Measurements from ENCODE around the gene LRP1B. TPM values are rescaled to one million over a fixed set of nuclear protein-coding genes. Genes with fewer than 3 reads are reported as not detected.
"Not testable (repeated sequence)": the region's sequence is repeated elsewhere in the genome, so short reads cannot be mapped to it uniquely, and the experiment has no call there.

Gene LRP1B
- total RNA-seq, 2 donors from 2014 or later = 0.09 to 0.59 TPM

DNA sequence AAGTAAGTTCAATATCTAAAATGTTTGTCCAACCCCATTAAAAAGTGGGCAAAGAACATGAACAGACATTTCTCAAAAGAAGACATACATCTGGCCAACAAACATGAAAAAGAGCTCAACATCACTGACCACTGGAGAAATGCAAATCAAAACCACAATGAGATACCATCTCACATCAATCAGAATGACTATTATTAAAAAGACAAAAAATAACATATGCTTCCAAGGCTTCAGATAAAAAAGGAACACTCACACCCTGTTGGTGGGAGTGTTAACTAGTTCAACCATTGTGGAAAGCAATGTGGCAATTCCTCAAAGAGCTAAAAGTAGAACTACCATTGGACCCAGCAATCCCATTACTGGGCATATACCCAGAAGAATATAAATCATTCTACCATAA, 931.1 kb downstream of the LRP1B start:
- DNase-seq (no peak), ATAC-seq (no peak)
- intact Hi-C loops (cut with DNase I, micrococcal nuclease) = no loop called here

DNA sequence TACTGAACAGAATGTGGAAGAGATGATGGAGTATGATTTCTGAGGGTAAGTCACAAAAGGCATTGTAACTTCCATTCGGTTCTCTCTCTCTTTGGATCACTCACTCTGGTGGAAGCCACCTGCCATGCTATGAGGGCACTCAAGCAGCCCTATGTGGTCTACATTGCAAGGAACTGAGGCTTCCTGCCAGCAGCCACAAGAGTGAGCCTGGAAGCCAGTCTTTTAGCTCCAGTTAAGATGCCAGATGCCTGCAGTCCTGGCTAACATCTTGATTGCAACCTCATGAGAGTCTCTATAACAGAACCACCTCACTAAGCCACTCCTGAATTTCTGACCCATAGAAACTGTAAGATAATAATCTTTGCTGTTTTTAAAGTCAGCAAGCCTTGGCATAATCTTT, 935.7 kb downstream of the LRP1B start:
- ATAC-seq (no peak), DNase-seq (no peak)
- intact Hi-C loops (cut with DNase I, micrococcal nuclease) = no loop called here

DNA sequence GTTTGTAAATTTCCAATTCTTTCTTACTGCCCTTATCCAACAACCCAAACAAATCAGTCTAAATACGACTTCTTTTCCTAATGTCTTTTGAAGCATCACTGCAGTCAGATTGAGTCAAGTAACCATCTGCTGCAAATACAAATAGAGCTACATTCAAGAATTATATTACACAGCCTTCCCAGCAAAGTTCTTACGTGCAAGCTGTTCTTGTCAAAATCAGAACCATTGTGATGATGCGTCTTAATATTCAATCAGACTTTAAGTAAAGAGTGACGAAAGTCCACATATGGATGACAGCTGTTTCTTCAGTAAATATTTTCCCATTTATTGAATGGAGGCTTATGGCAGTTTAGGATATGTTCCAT, 943.8 kb downstream of the LRP1B start:
- ATAC-seq (no peak), DNase-seq (no peak)
- intact Hi-C loops (cut with DNase I, micrococcal nuclease) = no loop called here

DNA sequence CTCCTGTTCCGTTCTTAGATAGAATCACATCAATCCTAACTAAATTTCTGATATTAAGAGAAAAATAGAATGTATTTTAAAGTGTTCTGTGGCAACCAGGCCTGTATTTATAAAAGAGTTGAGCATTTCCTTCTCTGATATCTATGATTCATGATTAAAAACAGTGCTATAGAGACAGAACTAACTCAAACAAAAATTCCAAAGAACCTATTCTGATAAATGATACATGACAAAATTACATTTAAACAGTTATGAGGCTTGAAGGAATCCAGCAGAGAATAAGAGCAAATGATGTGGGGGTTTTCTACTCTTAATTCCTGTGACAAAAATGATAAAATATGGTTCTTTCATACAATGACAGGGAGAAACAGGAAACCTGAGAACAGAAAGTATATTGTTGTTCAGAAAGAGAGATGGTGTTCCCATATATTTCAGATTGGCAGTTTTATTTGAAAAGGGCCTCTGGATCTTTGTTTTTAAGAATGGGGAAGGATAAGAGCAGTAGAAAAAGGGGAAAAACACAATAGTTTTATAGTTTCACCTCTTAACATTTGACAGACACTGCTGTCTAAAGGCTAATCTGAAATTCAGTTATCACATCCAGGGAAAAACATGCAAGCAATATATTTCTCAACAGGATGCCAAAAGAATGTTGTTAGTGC, 944.3 kb downstream of the LRP1B start:
- DNase-seq = no peak
- intact Hi-C loops (cut with DNase I, micrococcal nuclease) = no loop called here
- ATAC-seq = no peak

DNA sequence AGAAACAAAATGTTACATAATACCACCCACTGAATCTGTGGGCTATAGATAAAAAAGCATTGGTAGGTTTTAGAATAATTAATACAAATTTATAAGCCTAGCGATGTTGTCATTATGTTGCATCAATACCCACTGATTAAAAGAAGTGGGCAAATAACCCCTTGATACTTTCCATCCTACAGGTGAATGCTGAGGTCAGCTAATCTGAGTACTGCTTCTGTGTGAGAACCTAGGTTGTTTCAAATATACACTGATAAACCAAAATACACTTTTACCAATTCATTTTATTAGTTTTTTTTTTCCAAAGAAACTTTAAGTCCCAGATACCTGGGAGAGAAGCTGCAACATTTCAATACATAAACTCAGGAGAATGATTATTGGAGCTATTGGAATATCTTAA, 948.6 kb downstream of the LRP1B start:
- DNase-seq (no peak), ATAC-seq (no peak)
- intact Hi-C loops (cut with DNase I, micrococcal nuclease) = no loop called here

DNA sequence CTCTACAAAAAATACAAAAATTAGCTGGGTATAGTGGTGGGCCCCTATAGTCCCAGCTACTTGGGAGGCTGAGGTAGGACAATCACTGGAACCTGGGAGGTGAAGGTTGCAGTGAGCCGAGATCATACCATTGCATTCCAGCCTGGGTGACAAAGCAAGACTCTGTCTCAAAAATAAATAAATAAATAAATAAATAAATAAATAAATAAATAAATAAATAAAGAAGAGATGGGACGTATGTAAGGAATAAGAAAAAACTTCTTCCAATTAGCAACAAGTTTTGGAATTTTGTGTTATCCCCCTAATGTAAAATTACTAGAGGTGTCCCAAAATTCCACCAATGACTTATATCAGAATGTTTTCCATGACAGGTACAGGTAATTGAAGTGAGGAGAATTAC, 961.7 kb downstream of the LRP1B start:
- intact Hi-C loops (cut with DNase I, micrococcal nuclease) = not testable (repeated sequence)

DNA sequence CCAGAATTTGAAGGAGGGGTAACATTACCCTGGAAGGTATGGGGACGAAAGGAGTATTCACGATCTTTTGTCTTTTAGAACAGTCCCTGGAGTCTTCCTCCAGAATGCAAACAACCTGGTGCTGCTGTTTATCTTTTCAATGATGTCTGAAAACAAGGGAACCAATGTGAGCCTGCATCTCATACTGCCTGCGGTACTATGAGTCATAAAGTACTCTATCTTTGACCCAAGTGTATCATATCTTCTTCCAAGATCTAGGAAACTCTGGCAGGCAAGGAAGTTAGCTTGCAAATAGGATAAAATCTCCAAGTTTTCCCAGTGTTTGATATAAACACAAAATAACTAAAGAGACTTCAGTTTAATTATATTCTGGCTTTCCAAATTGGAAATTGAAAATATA, 968.5 kb downstream of the LRP1B start:
- ATAC-seq = no peak
- intact Hi-C loops (cut with DNase I, micrococcal nuclease) = no loop called here
- DNase-seq = no peak

More for the DNA sequence above, 961.7 kb downstream of the LRP1B start:
- not testable (repeated sequence) for DNase-seq, ATAC-seq

DNA sequence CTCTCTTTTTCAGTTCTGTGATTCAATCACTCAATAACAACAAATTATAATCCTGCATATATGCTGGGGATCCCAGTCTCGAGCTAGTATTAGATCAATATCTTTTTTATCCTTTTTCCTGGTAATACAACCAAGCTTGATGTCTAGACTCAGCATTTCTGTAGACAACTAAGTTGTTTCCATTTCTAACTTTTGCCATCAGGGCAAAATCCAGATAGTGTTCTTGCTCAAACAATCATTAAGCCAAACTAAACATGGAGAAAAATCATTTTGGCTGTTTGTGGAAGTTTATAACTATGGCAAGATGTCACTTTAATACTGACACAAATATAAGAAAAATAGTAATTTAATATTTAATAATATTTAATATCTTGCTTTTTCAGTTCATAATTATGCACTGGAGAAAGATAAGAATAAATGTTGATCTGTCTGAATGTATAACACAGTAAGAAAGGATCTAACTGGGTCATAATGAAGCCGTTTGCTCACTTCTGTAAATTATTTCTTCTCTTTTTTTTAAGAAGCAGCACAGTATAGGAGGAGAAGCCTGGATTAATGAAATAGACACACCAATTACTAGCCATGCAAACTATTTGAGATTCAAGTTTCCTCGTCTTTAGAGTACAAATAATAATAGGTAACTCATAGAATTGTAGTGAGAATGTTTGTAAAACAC, 979.1 kb downstream of the LRP1B start:
- intact Hi-C loops (cut with DNase I, micrococcal nuclease) = no loop called here
- DNase-seq (no peak), ATAC-seq (no peak)

DNA sequence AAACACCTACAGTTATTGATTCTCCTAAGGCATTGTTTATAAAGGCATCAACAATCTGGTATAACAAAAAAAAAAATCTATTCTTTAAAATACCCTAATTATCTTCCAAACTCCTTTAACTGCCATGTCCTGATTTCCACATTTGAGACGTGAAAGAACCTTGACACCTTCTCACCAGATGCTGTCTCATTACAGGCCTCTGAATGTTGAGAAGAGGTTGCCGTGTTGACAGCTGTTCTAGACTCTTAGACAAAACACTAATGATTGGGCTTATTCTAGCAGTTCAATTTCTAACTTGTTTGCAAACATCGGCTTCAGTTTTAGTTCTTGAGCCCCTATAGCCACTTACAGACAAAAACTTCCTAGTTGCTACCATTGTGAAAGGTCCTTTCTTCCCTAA, 988.8 kb downstream of the LRP1B start:
- no peak for ATAC-seq
- DNase-seq = no peak
- intact Hi-C loops (cut with DNase I, micrococcal nuclease) = no loop called here

DNA sequence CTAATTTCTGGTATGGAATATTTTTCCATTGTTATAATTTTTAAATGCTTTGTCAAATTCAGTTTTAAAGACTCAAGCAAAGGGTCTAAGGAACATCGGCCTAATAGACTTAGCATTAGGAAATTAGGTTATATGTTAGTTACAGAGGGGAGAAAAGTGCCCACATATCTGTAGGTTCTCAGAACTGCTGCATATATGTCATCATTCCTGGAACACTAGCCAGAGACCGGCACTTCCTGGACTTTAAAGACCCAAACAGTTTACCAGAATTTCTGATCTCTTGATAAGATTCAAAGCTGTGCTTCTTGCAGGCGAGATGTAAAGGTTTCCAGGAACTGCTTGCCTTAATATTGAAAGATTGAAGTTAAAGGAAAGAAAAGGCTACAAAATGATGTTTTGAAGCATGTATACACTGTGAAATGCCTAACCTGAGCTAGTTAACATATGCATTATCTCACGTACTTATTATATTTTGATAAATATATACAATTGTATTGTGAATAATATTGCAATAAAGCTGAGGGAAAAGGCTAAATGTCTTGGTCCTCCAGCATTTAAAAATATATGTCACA, 993.6 kb downstream of the LRP1B start:
- intact Hi-C loops (cut with DNase I, micrococcal nuclease) = no loop called here
- DNase-seq = no peak
- ATAC-seq = no peak

DNA sequence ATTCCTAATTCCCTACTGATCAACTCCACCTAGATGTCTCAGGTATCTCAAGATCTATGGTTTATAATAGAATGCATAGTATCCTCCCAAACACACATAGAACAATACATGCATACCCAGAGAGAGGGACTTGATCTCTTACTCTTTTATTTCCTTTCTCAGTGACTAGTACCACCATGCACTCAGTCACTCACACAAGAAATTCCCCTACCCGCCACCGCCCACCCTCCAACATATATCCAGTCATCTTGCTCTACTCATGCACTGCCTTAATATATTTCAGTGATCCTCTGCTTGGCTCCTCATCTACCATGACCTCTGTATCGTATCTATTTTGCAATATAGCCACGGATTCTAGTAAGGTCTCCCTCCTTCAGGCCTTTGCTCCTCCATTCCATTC, 996.9 kb downstream of the LRP1B start:
- intact Hi-C loops (cut with DNase I, micrococcal nuclease) = no loop called here
- DNase-seq (no peak), ATAC-seq (no peak)

DNA sequence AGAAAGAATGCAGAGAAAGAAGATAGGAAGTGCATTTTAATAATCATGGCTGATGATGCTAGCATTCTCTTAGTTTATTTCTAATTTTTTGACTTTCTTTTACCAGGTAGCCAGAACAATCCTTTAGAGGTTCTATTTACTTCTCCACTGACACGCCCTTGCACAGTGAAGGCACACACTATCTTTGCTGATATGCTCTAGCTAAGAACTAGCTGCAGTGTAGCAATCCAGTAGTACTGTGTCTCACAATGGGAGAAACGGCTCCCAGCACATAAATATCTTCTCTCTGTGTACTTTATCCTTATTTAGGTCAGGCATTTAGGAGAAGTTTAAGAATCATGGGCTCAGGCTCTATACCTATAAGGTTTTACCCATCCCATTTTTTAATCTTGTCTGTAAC, 1005.4 kb downstream of the LRP1B start:
- intact Hi-C loops (cut with DNase I, micrococcal nuclease) = no loop called here

DNA sequence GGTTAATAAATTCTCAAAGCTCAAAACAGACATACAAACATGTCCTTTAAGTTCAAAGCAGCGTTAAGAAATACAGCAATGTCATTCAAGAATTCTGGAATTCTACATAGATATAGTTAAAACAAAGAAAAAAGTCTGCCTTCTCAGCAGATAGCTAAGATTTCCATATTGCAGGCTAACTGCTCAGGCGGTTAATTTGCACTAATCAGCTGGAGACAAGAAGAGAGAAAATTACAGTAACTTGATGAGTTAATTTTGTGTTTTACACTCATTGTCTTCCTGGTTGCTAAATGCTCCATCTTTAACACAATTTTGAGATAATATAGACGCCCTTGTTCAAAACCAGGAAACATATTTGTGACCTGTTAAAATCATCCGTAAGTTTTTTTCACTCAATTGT, 1012.0 kb downstream of the LRP1B start:
- intact Hi-C loops (cut with DNase I, micrococcal nuclease) = no loop called here
- no peak for DNase-seq

More for the DNA sequence above, 1005.4 kb downstream of the LRP1B start:
- ATAC-seq = no peak
- DNase-seq = no peak

DNA sequence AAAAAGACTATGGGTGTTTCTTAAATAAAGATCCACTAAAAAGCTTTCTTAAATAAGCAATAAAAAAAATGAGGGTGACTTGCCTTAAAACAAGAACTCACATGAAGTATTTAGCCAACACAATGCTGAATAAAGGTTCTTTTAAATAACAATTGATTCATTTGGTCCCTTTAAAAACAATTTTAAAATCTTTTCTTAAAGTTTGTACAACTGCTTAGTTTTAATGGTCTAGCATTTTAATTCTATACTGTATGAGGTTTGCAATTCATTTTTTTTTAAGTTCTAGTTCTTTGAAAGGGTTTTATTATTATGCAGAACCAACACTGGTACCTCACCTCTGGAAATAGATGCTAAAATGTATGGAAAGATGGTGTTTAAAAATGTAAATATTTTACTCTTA, 1017.5 kb downstream of the LRP1B start:
- DNase-seq (no peak), ATAC-seq (no peak)
- intact Hi-C loops (cut with DNase I, micrococcal nuclease) = no loop called here

More for the DNA sequence above, 1012.0 kb downstream of the LRP1B start:
- no peak for ATAC-seq

DNA sequence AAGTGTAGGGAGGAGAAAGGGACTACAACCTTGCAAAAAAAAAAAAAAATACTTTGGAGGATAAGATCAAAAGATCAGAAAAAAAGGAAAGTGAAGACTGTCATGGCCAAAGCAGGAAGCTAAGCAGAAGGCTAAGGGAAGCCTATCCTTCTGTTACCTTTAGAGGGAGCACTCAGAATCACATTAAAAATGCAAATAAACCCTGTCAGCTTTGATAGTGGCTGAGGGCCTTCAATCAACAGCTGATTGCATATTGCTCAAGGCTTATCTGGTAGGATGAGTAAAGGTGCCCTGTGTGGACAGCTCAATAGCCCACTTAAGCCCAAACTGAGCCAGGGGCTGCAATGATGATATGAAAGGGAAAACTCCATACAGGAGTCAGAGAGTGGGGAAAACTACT, 1021.2 kb downstream of the LRP1B start:
- ATAC-seq (no peak), DNase-seq (no peak)
- intact Hi-C loops (cut with DNase I, micrococcal nuclease) = no loop called here

DNA sequence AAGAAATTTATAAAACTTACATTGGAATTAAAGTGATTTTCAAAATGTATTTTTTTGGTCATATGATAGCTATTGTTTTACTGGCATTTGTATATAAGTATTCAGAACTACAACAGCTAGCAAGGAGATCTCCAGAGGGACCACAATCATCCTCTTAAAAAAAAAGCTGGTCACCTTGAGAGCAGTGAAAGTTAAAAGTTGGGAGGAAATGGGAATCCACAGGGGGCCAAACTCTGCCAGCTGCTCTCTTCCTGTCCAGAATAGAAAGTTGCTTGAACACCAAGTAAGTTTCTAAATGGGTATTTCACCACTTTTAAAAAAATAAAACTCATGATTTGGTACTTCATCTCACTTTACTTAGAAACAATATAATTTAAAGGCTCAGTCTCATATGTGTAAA, 1025.1 kb downstream of the LRP1B start:
- ATAC-seq = no peak
- DNase-seq = no peak
- intact Hi-C loops (cut with DNase I, micrococcal nuclease) = no loop called here

DNA sequence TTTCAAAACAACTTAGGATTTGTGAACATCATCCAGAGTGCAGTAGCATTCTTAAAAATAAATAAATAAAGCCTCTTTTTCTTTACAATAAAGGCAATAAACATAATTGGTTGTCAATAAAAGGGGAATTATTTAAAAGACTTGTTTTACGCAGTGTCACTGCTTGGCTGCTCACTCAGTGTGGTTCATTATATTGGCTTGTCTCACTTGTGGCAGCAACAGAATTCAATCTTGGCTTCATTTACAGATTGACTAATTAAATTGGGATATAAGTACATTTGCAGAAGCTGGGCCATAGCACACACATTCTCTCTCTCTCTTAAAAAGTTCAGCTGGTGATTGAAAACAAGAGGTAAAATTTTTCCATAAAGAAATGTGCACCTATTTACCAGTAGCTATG, 1027.6 kb downstream of the LRP1B start:
- DNase-seq (no peak), ATAC-seq (no peak)
- intact Hi-C loops (cut with DNase I, micrococcal nuclease) = no loop called here

DNA sequence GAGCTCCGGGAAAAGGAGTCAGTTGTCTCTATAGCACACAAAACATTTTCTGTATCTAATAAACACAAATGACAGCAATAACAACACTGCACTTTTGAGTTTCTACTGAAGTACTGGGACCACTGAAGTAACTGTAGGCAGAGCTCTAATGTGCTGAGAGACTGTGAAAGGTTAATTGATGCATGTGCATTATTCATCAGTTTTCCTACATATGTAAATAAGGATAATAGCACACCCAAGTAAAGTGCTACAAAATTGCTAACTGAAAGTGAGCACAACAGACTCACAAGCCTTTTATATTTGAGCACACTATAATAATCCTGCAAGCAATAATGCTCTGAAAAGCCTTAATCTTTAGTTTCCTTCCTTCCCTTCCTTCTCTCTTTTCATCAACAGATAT, 1051.6 kb downstream of the LRP1B start:
- intact Hi-C loops (cut with DNase I, micrococcal nuclease) = no loop called here
- ATAC-seq = no peak
- DNase-seq = no peak

DNA sequence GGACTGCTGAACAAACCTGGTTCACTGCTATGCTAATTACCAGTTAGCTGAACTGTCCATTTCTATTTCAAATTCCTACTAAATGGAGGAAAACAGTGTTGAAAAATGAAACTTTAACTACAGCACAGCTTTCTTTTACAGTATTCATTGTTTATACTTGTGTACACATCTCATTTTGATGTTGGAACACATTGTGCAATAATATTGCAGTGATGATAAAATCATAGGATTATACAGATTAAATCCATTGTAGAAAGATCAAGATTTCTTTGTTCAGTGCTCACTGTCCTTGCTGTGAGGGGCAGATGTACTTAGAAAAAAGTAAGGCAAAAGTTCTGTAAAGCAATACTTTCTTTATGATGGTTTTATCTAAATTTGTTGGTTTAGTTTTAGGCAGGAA, 1055.1 kb downstream of the LRP1B start:
- intact Hi-C loops (cut with DNase I, micrococcal nuclease) = no loop called here
- DNase-seq = no peak
- no peak for ATAC-seq

DNA sequence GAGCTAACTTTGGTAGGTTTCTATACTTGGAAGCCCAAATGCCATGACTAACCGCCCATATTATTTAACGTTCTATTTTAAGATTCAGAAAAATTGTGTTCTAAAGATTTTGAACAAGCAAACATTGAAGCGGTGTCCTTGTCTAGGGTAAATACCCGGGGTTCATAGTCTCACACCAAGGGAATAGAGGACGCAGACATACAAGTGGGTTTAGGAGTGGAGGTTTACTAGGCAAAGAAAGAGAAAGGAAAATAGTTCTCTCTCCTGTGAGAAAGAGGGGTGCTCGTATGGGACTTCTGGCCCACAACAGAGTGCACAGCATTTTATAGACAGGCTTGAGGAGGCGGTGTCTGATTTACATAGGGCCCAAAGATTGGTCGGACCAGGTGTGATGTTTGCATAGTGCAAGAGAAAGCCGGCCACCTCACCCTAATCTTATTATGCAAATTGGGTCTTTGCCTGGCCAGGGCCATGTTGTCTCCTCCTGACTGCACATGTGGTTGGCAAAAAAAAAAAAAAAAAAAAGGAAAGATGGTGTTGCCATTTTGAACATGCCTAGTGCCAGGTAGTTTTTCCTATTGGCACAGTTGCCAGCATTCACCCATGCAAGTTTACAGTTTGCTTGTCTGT, 1062.6 kb downstream of the LRP1B start:
- intact Hi-C loops (cut with DNase I, micrococcal nuclease) = no loop called here
- DNase-seq (no peak), ATAC-seq (no peak)
